Measurements from ENCODE around the gene C6orf62.

Gene C6orf62

GRCh38 chr6:24655215-24655614 lies 63.7 kb downstream of the C6orf62 start:
- TF ChIP-seq, protein P1, sequence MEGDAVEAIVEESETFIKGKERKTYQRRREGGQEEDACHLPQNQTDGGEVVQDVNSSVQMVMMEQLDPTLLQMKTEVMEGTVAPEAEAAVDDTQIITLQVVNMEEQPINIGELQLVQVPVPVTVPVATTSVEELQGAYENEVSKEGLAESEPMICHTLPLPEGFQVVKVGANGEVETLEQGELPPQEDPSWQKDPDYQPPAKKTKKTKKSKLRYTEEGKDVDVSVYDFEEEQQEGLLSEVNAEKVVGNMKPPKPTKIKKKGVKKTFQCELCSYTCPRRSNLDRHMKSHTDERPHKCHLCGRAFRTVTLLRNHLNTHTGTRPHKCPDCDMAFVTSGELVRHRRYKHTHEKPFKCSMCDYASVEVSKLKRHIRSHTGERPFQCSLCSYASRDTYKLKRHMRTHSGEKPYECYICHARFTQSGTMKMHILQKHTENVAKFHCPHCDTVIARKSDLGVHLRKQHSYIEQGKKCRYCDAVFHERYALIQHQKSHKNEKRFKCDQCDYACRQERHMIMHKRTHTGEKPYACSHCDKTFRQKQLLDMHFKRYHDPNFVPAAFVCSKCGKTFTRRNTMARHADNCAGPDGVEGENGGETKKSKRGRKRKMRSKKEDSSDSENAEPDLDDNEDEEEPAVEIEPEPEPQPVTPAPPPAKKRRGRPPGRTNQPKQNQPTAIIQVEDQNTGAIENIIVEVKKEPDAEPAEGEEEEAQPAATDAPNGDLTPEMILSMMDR (IDR thresholded peaks at IDR 0.05; ENCODE audit: low read depth, low read length, missing control alignments), result no peak
- H3K4me3 ChIP-seq (ENCODE audit: low read depth, low read length), result no peak overlapping the region
- DNase-seq (ENCODE audit: low read depth), result no peak

All from GM12864 (cell line).